Measurements from ENCODE around the gene ZFAND3. TPM values are rescaled to one million over a fixed set of nuclear protein-coding genes. Genes with fewer than 3 reads are reported as not detected.
A peak's percentile ranks its signal among the peaks of the same experiment; 100 is the strongest.

Gene ZFAND3
- total RNA-seq, 1 experiment from 2014 or later, result 12.9 TPM

- no peak for DNase-seq (ENCODE audit: low read depth)
Measured at GRCh38 chr6:37894585-37894984, 75.1 kb downstream of the ZFAND3 start.

DNA sequence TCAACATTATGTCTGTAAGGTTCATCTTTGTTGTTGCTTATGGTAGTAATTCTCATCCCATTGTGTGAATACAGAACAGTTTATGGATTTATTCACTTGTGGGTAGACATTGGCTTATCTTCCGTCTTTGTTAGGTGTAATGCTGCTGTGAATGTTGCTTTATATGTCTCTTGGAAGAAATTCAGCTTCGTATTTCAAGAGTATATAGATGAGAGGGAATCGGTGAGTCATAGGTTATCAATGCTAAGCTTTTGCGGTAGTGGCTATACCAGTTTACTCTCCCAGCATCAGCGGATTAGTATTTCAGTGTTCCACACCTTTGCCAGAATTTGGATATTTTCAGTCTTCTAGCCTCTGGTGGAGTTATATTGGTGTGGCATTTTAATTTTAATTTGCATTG is 77.8 kb downstream of the ZFAND3 start:
- DNase-seq (ENCODE audit: low read depth), result peak; percentile 18

GRCh38 chr6:37897818-37898515 is 78.4 kb downstream of the ZFAND3 start:
- DNase-seq (ENCODE audit: low read depth), result no peak

- DNase-seq (ENCODE audit: low read depth), result no peak
Measured at GRCh38 chr6:37903351-37904340, 84.1 kb downstream of the ZFAND3 start.

- no peak for DNase-seq (ENCODE audit: low read depth)
Measured at GRCh38 chr6:37904590-37904989, 85.1 kb downstream of the ZFAND3 start.

GRCh38 chr6:37906121-37906520 is 86.6 kb downstream of the ZFAND3 start:
- no peak for DNase-seq (ENCODE audit: low read depth)

DNA sequence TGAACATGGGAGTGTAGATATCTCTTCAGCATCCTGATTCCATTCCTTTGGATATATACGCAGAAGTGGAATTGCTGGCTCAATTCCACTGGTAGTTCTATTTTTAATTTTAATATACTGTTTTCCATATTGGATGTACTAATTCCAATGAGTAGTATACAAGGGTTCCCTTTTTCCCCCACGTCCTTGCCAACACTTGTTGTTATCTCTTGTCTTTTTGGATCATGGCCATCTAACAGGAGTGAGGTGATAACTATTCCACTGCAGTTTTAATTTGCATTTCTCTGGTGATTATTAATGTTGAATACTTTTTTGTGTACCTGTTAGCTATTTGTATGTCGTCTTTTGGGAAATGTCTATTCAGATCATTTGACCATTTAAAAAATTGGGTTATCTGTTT is 91.5 kb downstream of the ZFAND3 start:
- DNase-seq (ENCODE audit: low read depth), result no peak

DNA sequence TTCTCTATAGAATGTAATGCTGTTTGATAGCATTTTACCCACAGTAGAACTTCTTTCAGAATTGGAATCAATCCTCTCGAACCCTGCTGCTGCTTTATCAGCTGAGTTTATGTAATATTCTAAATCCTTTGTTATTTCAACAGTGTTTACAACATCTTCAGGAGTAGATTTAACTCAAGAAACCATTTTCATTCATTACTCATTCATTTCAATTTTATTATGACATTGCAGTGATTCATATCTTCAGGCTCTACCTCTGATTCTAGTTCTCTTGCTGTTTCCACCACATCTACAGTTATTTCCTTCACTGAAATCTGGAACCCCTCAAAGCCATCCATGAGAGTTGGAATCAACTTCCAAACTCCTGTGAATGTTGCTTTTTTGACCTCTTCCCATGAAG is 93.7 kb downstream of the ZFAND3 start:
- DNase-seq (ENCODE audit: low read depth), result no peak

DNA sequence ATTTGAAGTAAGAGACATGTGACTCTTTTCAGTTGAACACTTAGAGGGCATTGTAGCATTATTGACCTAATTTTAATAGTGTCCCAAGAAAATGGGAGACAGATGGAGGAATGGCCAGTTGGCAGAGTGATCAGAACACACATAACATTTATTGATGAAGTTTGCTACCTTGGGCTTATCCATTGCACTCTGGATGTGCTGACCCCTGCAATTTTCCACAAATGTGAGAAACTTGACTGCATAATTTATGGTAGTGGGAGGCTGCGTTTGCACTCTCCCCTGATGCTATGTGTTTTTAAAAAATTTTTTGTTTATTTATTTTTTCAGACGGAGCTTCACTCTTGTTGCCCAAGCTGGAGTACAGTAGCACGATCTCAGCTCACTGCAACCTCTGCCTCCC is 95.9 kb downstream of the ZFAND3 start:
- DNase-seq (ENCODE audit: low read depth), result no peak

DNA sequence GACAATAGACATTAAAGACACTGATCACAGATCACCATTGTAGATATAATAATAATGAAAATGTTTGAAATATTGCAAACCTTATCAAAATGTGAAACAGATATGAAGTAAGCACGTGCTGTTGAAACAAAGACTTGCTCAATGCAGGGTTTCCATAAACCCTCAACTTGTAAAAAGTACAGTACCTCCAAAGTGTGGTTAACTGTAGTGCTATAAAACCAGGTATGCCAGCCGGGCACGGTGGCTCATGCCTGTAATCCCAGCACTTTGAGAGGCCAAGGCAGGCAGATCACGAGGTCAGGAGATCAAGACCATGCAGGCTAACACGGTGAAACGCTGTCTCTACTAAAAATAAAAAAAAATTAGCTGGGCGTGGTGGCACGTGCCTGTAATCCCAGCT is 96.6 kb downstream of the ZFAND3 start:
- no peak for DNase-seq (ENCODE audit: low read depth)

- DNase-seq (ENCODE audit: low read depth), result no peak
Measured at GRCh38 chr6:37916675-37917074, 97.1 kb downstream of the ZFAND3 start.

GRCh38 chr6:37917566-37917965 is 98.0 kb downstream of the ZFAND3 start:
- no peak for DNase-seq (ENCODE audit: low read depth)

GRCh38 chr6:37919417-37920157 is 100.1 kb downstream of the ZFAND3 start:
- no peak for DNase-seq (ENCODE audit: low read depth)

DNA sequence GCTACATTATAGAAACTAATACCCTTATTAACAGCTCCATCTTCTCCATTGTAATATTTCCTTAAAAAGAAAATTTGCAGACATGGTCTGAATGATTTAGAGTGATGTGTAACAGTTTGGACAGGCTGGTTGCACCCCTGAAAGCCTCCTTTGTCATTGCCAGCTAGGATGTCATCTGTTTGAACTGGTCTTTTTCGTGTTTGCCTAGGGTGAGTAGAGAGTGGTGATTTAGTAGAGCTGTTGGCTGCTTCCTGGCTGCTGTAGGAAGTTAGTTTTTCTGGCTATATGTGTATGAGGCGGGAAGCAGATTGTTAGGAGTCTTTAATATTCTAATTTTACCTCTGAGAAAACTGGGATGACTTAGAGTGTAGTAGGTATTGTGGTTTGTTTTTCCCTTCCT is 101.1 kb downstream of the ZFAND3 start:
- DNase-seq (ENCODE audit: low read depth), result no peak

GRCh38 chr6:37922563-37922962 is 103.0 kb downstream of the ZFAND3 start:
- DNase-seq (ENCODE audit: low read depth), result no peak

GRCh38 chr6:37923514-37923913 is 104.0 kb downstream of the ZFAND3 start:
- no peak for DNase-seq (ENCODE audit: low read depth)

- DNase-seq (ENCODE audit: low read depth), result no peak
Measured at GRCh38 chr6:37926661-37927060, 107.1 kb downstream of the ZFAND3 start.

GRCh38 chr6:37928217-37928616 is 108.7 kb downstream of the ZFAND3 start:
- no peak for DNase-seq (ENCODE audit: low read depth)

DNA sequence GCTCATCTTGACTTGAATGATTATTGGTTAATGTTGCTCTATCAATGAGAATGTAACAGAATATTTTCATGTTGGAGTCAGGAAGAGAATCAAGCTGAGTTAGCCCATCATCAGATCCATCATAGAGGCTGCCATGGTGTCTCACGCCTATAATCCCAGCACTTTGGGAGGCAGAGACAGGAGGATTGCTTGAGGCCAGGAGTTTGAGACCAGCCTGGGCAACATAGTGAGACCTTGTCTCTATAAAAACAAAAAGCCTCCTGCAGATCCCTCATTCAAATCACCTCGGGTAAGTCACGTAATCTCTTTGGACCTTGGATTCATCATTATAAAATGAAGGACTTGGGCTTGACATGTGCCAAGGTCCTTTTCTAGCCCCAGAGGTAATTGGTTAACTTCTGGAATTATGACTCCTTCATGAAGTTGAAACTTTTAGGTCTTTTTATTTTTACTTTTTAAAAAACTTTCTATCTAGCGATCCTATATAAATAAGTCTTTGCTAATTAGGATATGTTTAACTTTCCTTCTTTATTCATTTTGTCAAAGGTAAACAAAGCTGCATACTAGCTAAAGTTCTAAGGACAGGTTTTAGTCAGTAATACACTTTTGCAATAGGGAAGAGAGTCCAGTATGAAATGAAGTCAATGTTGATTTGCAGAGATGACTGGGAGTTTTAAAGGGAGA is 110.9 kb downstream of the ZFAND3 start:
- DNase-seq (ENCODE audit: low read depth), result no peak

- DNase-seq (ENCODE audit: low read depth), result no peak
Measured at GRCh38 chr6:37931066-37931465, 111.5 kb downstream of the ZFAND3 start.

DNA sequence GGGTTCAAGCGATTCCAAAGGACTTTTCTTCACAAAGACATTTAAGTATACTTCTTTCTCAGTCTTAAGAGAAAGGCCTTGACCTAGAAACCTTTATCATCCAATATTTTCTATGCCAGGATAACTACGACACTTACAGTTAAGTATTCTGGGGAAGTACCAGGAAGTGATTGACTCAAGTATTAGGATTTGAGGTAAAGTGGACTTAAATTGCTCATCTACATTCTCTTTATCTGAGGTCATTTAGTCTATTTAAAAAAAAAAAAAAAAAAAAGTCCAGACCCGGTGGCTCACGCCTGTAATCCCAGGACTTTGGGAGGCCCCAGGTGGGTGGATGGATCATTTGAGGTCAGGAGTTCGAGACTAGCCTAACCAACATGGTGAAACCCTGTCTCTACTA is 114.7 kb downstream of the ZFAND3 start:
- no peak for DNase-seq (ENCODE audit: low read depth)

DNA sequence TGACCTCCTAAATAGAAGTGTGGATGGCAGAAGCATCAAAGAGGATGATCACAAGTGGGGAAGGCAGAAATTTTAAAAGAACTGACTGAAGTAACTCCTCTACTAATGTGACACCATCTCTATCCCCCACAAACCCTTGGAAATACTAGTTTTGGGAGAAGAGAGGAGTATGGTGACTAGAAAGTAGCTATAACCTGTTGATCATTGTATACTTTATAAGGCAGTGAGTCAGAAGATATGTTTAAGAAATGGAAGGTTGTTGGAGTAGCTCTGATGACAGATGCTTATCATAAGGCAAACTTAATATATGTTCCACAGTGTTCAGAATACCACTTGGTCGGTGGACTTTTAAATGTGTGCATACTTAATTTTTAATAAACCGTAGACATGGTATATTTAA is 116.6 kb downstream of the ZFAND3 start:
- DNase-seq (ENCODE audit: low read depth), result no peak

All from Daoy (cell line).